ENCODE measurements around the gene TEAD2.
"Not testable (repeated sequence)": the region's sequence is repeated elsewhere in the genome, so short reads cannot be mapped to it uniquely, and the experiment has no call there.

TEAD2 gene

DNA sequence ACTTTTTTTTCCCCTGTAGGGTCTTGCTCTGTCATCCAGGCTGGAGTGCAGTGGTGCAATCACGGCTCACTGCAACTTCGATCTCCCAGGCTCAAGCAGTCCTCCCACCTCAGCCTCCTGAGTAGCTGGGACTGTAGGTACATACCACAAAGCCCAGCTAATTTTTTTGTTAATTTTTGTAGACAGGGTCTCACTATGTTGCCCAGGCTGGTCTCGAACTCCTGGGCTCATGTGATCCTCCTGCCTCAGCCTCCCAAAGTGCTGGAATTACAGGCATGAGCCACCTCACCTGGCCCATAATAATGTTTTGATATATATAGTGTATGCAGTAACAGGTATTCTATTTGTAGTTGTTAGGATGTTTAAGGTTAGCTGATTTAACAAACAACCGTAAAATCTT is 31.0 kb downstream of the TEAD2 start:
- not testable (repeated sequence) for H3K9ac ChIP-seq (ENCODE audit: low read length in 2 of 2); H3K27ac ChIP-seq (ENCODE audit: low read length); H3K27me3 ChIP-seq (ENCODE audit: control insufficient read depth in 1 of 2, insufficient read depth in 2 of 2, low read length in 2 of 2); H3K9me3 ChIP-seq (ENCODE audit: control insufficient read depth in 2 of 2, low read length in 2 of 2); H3K4me1 ChIP-seq (ENCODE audit: control insufficient read depth, insufficient read depth, low read length); H3K4me3 ChIP-seq (ENCODE audit: low read length in 2 of 2)
- H3K36me3 ChIP-seq (ENCODE audit: control insufficient read depth in 2 of 2, insufficient read depth in 2 of 2, low read length in 2 of 2) = peaks cover 0 to 11% of the 10 kb centered on the region in 2 donors

DNA sequence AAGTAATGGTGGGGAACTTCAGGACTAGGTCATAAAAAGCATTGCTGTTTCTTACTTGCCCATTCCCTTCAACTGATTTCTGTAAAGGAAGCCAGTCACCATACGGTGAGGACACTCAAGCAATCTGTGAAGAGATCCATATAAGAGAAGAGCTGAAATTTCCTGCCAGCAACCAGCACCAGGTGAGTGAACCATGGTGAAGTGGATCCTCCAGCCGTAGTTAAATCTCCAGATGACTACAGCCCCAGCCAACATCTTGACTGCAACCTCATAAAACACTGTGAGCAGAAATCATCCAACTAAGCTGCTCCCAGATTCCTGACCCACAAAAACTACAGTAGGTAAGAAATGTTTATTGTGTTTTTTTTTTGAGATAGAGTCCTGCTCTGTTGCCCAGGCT is 33.5 kb downstream of the TEAD2 start:
- H3K4me1 ChIP-seq (ENCODE audit: control insufficient read depth, insufficient read depth, low read length) = no peaks in the 10 kb centered on the region
- H3K4me3 ChIP-seq (ENCODE audit: low read length in 2 of 2) = no peak overlapping the region
- no peak overlapping the region for H3K27ac ChIP-seq (ENCODE audit: low read length)
- no peak overlapping the region for H3K9ac ChIP-seq (ENCODE audit: low read length in 2 of 2)
- no peaks in the 10 kb centered on the region for H3K27me3 ChIP-seq (ENCODE audit: control insufficient read depth in 1 of 2, insufficient read depth in 2 of 2, low read length in 2 of 2)
- H3K9me3 ChIP-seq (ENCODE audit: control insufficient read depth in 2 of 2, low read length in 2 of 2) = no peaks in the 10 kb centered on the region
- peaks cover 0 to 11% of the 10 kb centered on the region in 2 donors for H3K36me3 ChIP-seq (ENCODE audit: control insufficient read depth in 2 of 2, insufficient read depth in 2 of 2, low read length in 2 of 2)

DNA sequence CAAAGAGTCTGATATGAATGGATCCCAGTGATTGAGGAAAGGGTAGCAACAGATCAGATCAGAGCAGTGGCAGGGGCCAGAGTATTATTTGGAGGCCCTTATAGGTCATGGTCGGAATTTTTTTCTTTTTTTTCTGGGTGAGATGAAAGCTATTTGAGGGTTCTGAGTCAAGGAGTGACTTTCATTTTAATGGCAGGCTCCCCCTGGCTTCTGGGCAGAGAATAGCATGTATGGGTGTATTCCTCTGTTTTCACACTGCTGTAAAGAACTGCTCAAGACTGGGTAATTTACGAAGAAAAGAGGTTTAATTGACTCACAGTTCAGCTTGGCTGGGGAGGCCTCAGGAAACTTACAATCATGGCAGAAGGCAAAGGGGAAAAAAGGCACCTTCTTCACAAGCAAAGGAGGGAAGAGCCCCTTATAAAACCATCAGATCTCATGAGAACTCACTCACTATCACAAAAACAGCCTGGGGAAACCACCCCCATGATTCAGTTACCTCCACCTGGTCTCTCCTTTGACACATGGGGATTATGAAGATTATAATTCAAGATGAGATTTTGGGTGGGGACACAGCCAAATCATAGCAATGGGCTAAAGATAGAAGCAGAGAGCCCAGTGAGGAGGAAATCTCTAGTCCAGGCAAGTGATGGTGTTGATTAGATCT is 34.2 kb downstream of the TEAD2 start:
- no peaks in the 10 kb centered on the region for H3K27me3 ChIP-seq (ENCODE audit: control insufficient read depth in 1 of 2, insufficient read depth in 2 of 2, low read length in 2 of 2)
- H3K4me1 ChIP-seq (ENCODE audit: control insufficient read depth, insufficient read depth, low read length) = no peaks in the 10 kb centered on the region
- H3K9me3 ChIP-seq (ENCODE audit: control insufficient read depth in 2 of 2, low read length in 2 of 2) = no peaks in the 10 kb centered on the region
- no peak overlapping the region for H3K27ac ChIP-seq (ENCODE audit: low read length)
- peaks cover 0 to 11% of the 10 kb centered on the region in 2 donors for H3K36me3 ChIP-seq (ENCODE audit: control insufficient read depth in 2 of 2, insufficient read depth in 2 of 2, low read length in 2 of 2)
- H3K9ac ChIP-seq (ENCODE audit: low read length in 2 of 2) = no peak overlapping the region
- no peak overlapping the region for H3K4me3 ChIP-seq (ENCODE audit: low read length in 2 of 2)

DNA sequence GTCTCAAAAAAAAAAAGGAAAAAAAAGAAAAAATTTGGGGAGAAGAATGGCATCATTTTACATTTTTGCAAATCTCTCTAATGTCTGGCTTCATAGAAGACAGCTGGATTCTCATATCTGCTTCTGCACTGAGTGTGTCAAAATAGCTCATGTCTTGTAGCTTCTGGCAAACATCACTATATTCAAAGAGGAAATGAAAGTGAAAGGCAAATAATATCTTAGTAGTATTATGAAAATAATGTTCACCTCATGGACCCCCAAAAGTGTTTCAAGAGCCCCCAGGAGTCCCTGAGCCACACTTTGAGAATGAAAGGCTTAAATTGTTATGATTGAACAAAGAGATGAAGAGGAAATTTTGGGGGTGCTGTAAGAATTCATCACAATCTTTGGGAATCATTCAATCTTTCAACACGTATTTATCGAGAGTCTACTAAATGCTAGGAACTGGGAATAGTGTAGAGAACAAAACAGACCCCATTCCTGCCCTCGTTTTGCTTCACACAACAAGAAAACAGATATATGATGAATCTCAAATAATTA is 36.0 kb downstream of the TEAD2 start:
- Histone ChIP-seq H3K4me1 (ENCODE audit: control insufficient read depth, insufficient read depth, low read length) (no peaks in the 10 kb centered on the region), H3K9ac (ENCODE audit: low read length in 2 of 2) (no peak overlapping the region), H3K27ac (ENCODE audit: low read length) (no peak overlapping the region), H3K36me3 (ENCODE audit: control insufficient read depth in 2 of 2, insufficient read depth in 2 of 2, low read length in 2 of 2) (peaks cover 0 to 7% of the 10 kb centered on the region in 2 donors), H3K9me3 (ENCODE audit: control insufficient read depth in 2 of 2, low read length in 2 of 2) (no peaks in the 10 kb centered on the region), H3K4me3 (ENCODE audit: low read length in 2 of 2) (no peak overlapping the region), H3K27me3 (ENCODE audit: control insufficient read depth in 1 of 2, insufficient read depth in 2 of 2, low read length in 2 of 2) (no peaks in the 10 kb centered on the region)

- H3K9me3 ChIP-seq (ENCODE audit: control insufficient read depth in 2 of 2, low read length in 2 of 2); H3K27ac ChIP-seq (ENCODE audit: low read length); H3K27me3 ChIP-seq (ENCODE audit: control insufficient read depth in 1 of 2, insufficient read depth in 2 of 2, low read length in 2 of 2); H3K4me1 ChIP-seq (ENCODE audit: control insufficient read depth, insufficient read depth, low read length); H3K4me3 ChIP-seq (ENCODE audit: low read length in 2 of 2); H3K36me3 ChIP-seq (ENCODE audit: control insufficient read depth in 2 of 2, insufficient read depth in 2 of 2, low read length in 2 of 2); H3K9ac ChIP-seq (ENCODE audit: low read length in 2 of 2): not testable (repeated sequence)
Measured at GRCh38 chr19:49325756-49326155, 36.5 kb downstream of the TEAD2 start.

- Histone ChIP-seq H3K4me3 (ENCODE audit: low read length in 2 of 2) (no peak within 1 kb of the TSS), H3K36me3 (ENCODE audit: control insufficient read depth in 2 of 2, insufficient read depth in 2 of 2, low read length in 2 of 2) (no peaks in the 10 kb centered on the region), H3K27ac (ENCODE audit: low read length) (no peak within 1 kb of the TSS), H3K4me1 (ENCODE audit: control insufficient read depth, insufficient read depth, low read length) (no peaks in the 10 kb centered on the region), H3K27me3 (ENCODE audit: control insufficient read depth in 1 of 2, insufficient read depth in 2 of 2, low read length in 2 of 2) (no peaks in the 10 kb centered on the region), H3K9me3 (ENCODE audit: control insufficient read depth in 2 of 2, low read length in 2 of 2) (no peaks in the 10 kb centered on the region), H3K9ac (ENCODE audit: low read length in 2 of 2) (no peak within 1 kb of the TSS)
Measured at GRCh38 chr19:49324801-49325576, 37.2 kb downstream of the TEAD2 start, which contains the start of gene SLC6A16. TSS of gene SLC6A16 (minus strand) at chr19:49325191. CDS start at chr19:49311347, 13,844 bp downstream.

GRCh38 chr19:49318296-49318695 is 43.9 kb downstream of the TEAD2 start:
- Histone ChIP-seq H3K36me3 (ENCODE audit: control insufficient read depth in 2 of 2, insufficient read depth in 2 of 2, low read length in 2 of 2) (no peaks in the 10 kb centered on the region), H3K4me3 (ENCODE audit: low read length in 2 of 2) (no peak overlapping the region), H3K27me3 (ENCODE audit: control insufficient read depth in 1 of 2, insufficient read depth in 2 of 2, low read length in 2 of 2) (no peaks in the 10 kb centered on the region), H3K9me3 (ENCODE audit: control insufficient read depth in 2 of 2, low read length in 2 of 2) (peaks cover 0 to 5% of the 10 kb centered on the region in 2 donors), H3K9ac (ENCODE audit: low read length in 2 of 2) (no peak overlapping the region), H3K27ac (ENCODE audit: low read length) (no peak overlapping the region), H3K4me1 (ENCODE audit: control insufficient read depth, insufficient read depth, low read length) (no peaks in the 10 kb centered on the region)

- Histone ChIP-seq H3K36me3 (ENCODE audit: control insufficient read depth in 2 of 2, insufficient read depth in 2 of 2, low read length in 2 of 2) (no peaks in the 10 kb centered on the region), H3K4me1 (ENCODE audit: control insufficient read depth, insufficient read depth, low read length) (no peaks in the 10 kb centered on the region), H3K9ac (ENCODE audit: low read length in 2 of 2) (no peak overlapping the region), H3K9me3 (ENCODE audit: control insufficient read depth in 2 of 2, low read length in 2 of 2) (peaks cover 0 to 5% of the 10 kb centered on the region in 2 donors), H3K4me3 (ENCODE audit: low read length in 2 of 2) (no peak overlapping the region), H3K27me3 (ENCODE audit: control insufficient read depth in 1 of 2, insufficient read depth in 2 of 2, low read length in 2 of 2) (no peaks in the 10 kb centered on the region), H3K27ac (ENCODE audit: low read length) (no peak overlapping the region)
Measured at GRCh38 chr19:49316284-49316683, 45.9 kb downstream of the TEAD2 start.

DNA sequence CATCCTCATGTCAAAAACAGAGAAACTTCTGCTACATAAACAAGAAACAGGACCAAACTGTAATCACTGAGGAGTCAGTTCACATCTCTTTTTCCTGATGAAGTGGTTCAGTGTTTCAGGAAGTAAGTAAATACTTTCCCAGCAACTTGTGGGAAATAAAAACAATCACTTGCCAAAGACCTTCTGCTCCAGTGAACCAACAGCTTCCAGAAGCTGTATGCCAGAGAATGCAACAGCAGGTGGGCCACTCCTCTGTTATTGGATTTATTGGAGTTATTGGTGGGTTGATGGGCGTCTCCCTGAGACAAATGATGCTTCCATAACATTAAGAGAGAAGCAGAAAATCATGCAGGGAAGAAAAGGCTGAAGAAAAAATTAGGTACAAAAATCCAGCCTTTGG is 47.1 kb downstream of the TEAD2 start:
- H3K27me3 ChIP-seq (ENCODE audit: control insufficient read depth in 1 of 2, insufficient read depth in 2 of 2, low read length in 2 of 2) = no peaks in the 10 kb centered on the region
- no peaks in the 10 kb centered on the region for H3K4me1 ChIP-seq (ENCODE audit: control insufficient read depth, insufficient read depth, low read length)
- H3K36me3 ChIP-seq (ENCODE audit: control insufficient read depth in 2 of 2, insufficient read depth in 2 of 2, low read length in 2 of 2) = peaks cover 7 to 10% of the 10 kb centered on the region in 2 donors
- no peak overlapping the region for H3K4me3 ChIP-seq (ENCODE audit: low read length in 2 of 2)
- H3K27ac ChIP-seq (ENCODE audit: low read length) = no peak overlapping the region
- H3K9me3 ChIP-seq (ENCODE audit: control insufficient read depth in 2 of 2, low read length in 2 of 2) = peaks cover 0 to 5% of the 10 kb centered on the region in 2 donors
- H3K9ac ChIP-seq (ENCODE audit: low read length in 2 of 2) = no peak overlapping the region

DNA sequence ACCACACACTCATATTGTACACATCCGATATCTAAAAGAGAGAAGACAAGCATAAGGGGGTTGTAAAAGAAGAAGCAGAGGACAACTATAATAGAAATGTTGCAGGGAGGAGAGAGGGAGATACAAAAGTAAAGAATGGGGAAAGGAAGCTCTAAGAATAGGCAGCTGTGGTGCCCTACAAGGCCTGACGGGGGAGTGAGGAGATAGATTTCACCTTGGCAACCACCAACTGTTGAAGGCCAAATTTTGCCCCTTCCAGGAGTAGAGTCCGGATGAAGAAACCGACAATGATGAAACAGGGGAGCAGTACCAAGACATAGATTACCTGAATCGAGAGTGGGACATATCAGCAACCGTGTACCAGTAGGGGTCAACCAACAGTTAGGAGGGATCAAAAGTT is 53.1 kb downstream of the TEAD2 start:
- no peaks in the 10 kb centered on the region for H3K4me1 ChIP-seq (ENCODE audit: control insufficient read depth, insufficient read depth, low read length)
- H3K9me3 ChIP-seq (ENCODE audit: control insufficient read depth in 2 of 2, low read length in 2 of 2) = no peaks in the 10 kb centered on the region
- peaks cover 7 to 13% of the 10 kb centered on the region in 2 donors for H3K36me3 ChIP-seq (ENCODE audit: control insufficient read depth in 2 of 2, insufficient read depth in 2 of 2, low read length in 2 of 2)
- no peak overlapping the region for H3K9ac ChIP-seq (ENCODE audit: low read length in 2 of 2)
- no peak overlapping the region for H3K4me3 ChIP-seq (ENCODE audit: low read length in 2 of 2)
- no peaks in the 10 kb centered on the region for H3K27me3 ChIP-seq (ENCODE audit: control insufficient read depth in 1 of 2, insufficient read depth in 2 of 2, low read length in 2 of 2)
- H3K27ac ChIP-seq (ENCODE audit: low read length) = no peak overlapping the region

GRCh38 chr19:49306734-49307133 is 55.5 kb downstream of the TEAD2 start:
- H3K9ac ChIP-seq (ENCODE audit: low read length in 2 of 2); H3K27me3 ChIP-seq (ENCODE audit: control insufficient read depth in 1 of 2, insufficient read depth in 2 of 2, low read length in 2 of 2); H3K4me1 ChIP-seq (ENCODE audit: control insufficient read depth, insufficient read depth, low read length); H3K4me3 ChIP-seq (ENCODE audit: low read length in 2 of 2); H3K9me3 ChIP-seq (ENCODE audit: control insufficient read depth in 2 of 2, low read length in 2 of 2); H3K27ac ChIP-seq (ENCODE audit: low read length): not testable (repeated sequence)
- H3K36me3 ChIP-seq (ENCODE audit: control insufficient read depth in 2 of 2, insufficient read depth in 2 of 2, low read length in 2 of 2) = peaks cover 7 to 15% of the 10 kb centered on the region in 2 donors
